Endothelial cell of umbilical vein (primary cell): ENCODE results near the gene RANBP3. TPM values are rescaled to one million over a fixed set of nuclear protein-coding genes. Genes with fewer than 3 reads are reported as not detected.

ENCODE experiments used
- BruUV-seq: library from RNA; stranded (reverse); fragments of 400-500 nt; replicated peaks from 2 replicates; lab custom pipeline; 2021; lab: Mats Ljungman, UMichigan
- CTCF ChIA-PET: fragments of 300-600, 350-600 bp; sonication (Branson Sonifier 250); formaldehyde crosslinking; loops from one replicate; lab custom pipeline; 2021; ENCODE audit warnings: antibody characterized with exemption, inconsistent platforms; lab: Charles Lee
- POLR2A ChIA-PET: fragments of 300-600, 350-600 bp; sonication (Branson Sonifier 250); formaldehyde crosslinking; loops from one replicate; lab custom pipeline; 2021; ENCODE audit warnings: antibody characterized with exemption, inconsistent platforms; lab: Charles Lee
- DNase-seq: peaks from one replicate; pipeline ENCODE4 v3.0.0-alpha.2; 2011; ENCODE audit warnings: low read depth, low spot score
- FAIRE-seq: peaks from 2 replicates; lab custom pipeline; 2011; peaks lifted over from hg19 to GRCh38; lab: Jason Lieb, UNC
- H2AFZ ChIP-seq: 2 replicates; pipeline ENCODE4 v1.6.0; 2012; ENCODE audit warnings: low read depth, low read length, control low read depth, inconsistent platforms
- H3K27ac ChIP-seq: 2 replicates; pipeline ENCODE4 v1.5.1; 2011; ENCODE audit warnings: low read depth, mild to moderate bottlenecking, control low read depth, low read length, moderate library complexity; ENCODE audit not compliant: insufficient read depth
- H3K27me3 ChIP-seq, 2 experiments: 2 replicates each; pipeline versions ENCODE4 v1.6.0 to v1.6.1; 2011; ENCODE audit warnings: low read length in 2 of 2, mixed read lengths in 1 of 2; ENCODE audit not compliant: control insufficient read depth in 2 of 2, insufficient read depth in 2 of 2
- H3K36me3 ChIP-seq, 2 experiments: 2 replicates in 1 of 2; 3 replicates in 1 of 2; pipeline ENCODE4 v1.5.1; 2011; ENCODE audit warnings: low read length in 2 of 2, mild to moderate bottlenecking in 1 of 2, moderate library complexity in 1 of 2; ENCODE audit not compliant: control insufficient read depth in 2 of 2, insufficient read depth in 2 of 2; ENCODE audit errors: extremely low read depth in 1 of 2
- H3K4me1 ChIP-seq: 3 replicates; pipeline ENCODE4 v1.5.1; 2011; ENCODE audit warnings: mild to moderate bottlenecking, low read length; ENCODE audit not compliant: control insufficient read depth, insufficient read depth; ENCODE audit errors: extremely low read depth
- H3K4me2 ChIP-seq: 2 replicates; pipeline ENCODE4 v1.6.1; 2011; ENCODE audit warnings: low read length, control low read depth, mixed read lengths; ENCODE audit not compliant: insufficient read depth
- H3K4me3 ChIP-seq, 3 experiments: fragments of 200-600 bp in 1 of 3; sonication (generic), shearing (Covaris generic) in 1 of 3; replicated peaks in 1 of 3; 2 replicates each; pipeline ENCODE4 v1.5.1; 2011 to 2016; ENCODE audit warnings: control low read depth in 3 of 3, low read length in 3 of 3, mild to moderate bottlenecking in 2 of 3, inconsistent platforms in 1 of 3, low read depth in 1 of 3, moderate library complexity in 1 of 3; ENCODE audit not compliant: insufficient read depth in 1 of 3
- H3K79me2 ChIP-seq: 2 replicates; pipeline ENCODE4 v1.6.0; 2012; ENCODE audit warnings: low read length, inconsistent platforms; ENCODE audit not compliant: control insufficient read depth, insufficient read depth
- H3K9ac ChIP-seq: replicated peaks from 2 replicates; pipeline ENCODE3; 2011; ENCODE audit warnings: low read length, control low read depth; ENCODE audit not compliant: insufficient read depth; ENCODE audit errors: extremely low read depth
- H3K9me1 ChIP-seq: replicated peaks from 3 replicates; pipeline ENCODE4 v1.6.0; 2011; ENCODE audit warnings: mild to moderate bottlenecking, low read length; ENCODE audit not compliant: control insufficient read depth, insufficient read depth; ENCODE audit errors: extremely low read depth
- H3K9me3 ChIP-seq: replicated peaks from 2 replicates; pipeline ENCODE4 v1.5.1; 2012; ENCODE audit warnings: low read length, inconsistent platforms; ENCODE audit not compliant: control insufficient read depth, insufficient read depth
- H4K20me1 ChIP-seq: replicated peaks from 2 replicates; pipeline ENCODE3; 2011; ENCODE audit warnings: mild to moderate bottlenecking, low read length; ENCODE audit not compliant: control insufficient read depth, insufficient read depth; ENCODE audit errors: extremely low read depth
- CTCF ChIP-seq, 2 donors: IDR thresholded peaks; 1 replicate in 1 of 2; 2 replicates in 1 of 2; pipeline ENCODE4 v1.5.1; 2011; ENCODE audit warnings: low read length in 2 of 2, mild to moderate bottlenecking in 2 of 2, moderate library complexity in 2 of 2, control low read depth in 1 of 2, inconsistent platforms in 1 of 2, low read depth in 1 of 2; ENCODE audit not compliant: insufficient read depth in 1 of 2; ENCODE audit errors: extremely low read depth in 1 of 2
- JUN ChIP-seq: IDR thresholded peaks from 2 replicates; pipeline ENCODE4 v1.6.1; 2011; ENCODE audit warnings: borderline replicate concordance, low read depth; ENCODE audit not compliant: insufficient read length, insufficient read depth
- MAX ChIP-seq: IDR thresholded peaks from 2 replicates; pipeline ENCODE4 v1.6.1; 2011; ENCODE audit not compliant: insufficient read depth, insufficient read length
- POLR2AphosphoS5 ChIP-seq: IDR thresholded peaks from 2 replicates; pipeline ENCODE4 v1.6.1; 2012; ENCODE audit warnings: low read depth, mild to moderate bottlenecking, control low read depth, low read length, moderate library complexity; ENCODE audit not compliant: insufficient read depth
- dilution Hi-C: fragments of 300-500 bp; cut with MboI; formaldehyde crosslinking; loops from one replicate; pipeline ENCODE4 v1.15.0; 2019; ENCODE audit warnings: low sequenced_read_pairs; ENCODE audit not compliant: extremely low pct_ligation_motif_present
- intact Hi-C: fragments of 100-400 bp; cut with micrococcal nuclease; formaldehyde crosslinking; loops from one replicate; pipeline ENCODE4 v1.10.0; 2022
- polyA plus RNA-seq, 4 experiments: library from polyadenylated mRNA; depleted of rRNA in 3 of 4; stranded (reverse) in 3 of 4; unstranded in 1 of 4; fragments of >200 nt; gene quantifications; 2 replicates each; pipeline versions ENCODE4 v1.2.1 to v1.2.3, GENCODE V29; 2011 to 2012; ENCODE audit warnings: missing spikeins in 1 of 4
- total RNA-seq: library from RNA; stranded (reverse); gene quantifications from 2 replicates; pipeline ENCODE4 v1.2.3, GENCODE V29; 2021

RANBP3 gene
- total and polyA plus RNA-seq, 2 donors (not counting 3 experiments of a cell fraction or from before 2014, with no cell fraction given) = 72.3 to 85.3 TPM

DNA sequence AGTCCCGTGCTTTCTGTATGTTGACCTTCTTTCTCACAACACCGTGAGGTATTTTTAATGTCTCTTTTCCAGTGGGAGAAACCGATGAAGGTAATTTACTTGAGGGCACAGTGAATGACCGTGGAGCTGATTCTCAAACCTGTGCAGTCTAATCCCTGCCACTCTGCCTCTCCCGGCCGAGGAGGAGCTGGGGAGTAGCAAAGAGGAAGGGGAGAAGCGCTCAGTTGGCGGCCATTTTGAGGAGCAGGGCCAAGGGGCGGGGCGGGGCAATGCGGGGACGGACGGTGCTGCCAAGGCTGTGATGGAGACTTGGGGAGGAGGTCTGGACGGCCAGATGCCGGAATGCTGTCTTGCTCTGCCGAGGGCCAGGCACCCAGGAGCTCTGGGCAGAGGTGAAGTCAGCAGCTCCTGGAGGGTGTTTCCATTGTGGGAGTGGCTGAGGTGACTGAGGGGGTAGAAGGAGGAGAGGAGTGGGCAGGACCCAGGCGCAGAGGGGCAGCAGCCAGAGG, 12.4 kb upstream of the RANBP3 start:
- peak overlapping the region; percentile 9 for H2AFZ ChIP-seq
- FAIRE-seq (no peak), DNase-seq (no peak)
- POLR2A ChIA-PET = no interaction called here
- CTCF ChIA-PET = interaction anchor here (0.6 to 8.5 kb wide), 6 partner anchors 12 to 136 kb away, joined by 3 to 304 read pairs (median 7); no protein-coding TSS in a partner anchor
- no TSS peak for BruUV-seq
- H3K9me3 ChIP-seq = no peaks in the 10 kb centered on the region
- no peak overlapping the region for H3K4me2 ChIP-seq
- intact Hi-C loops (no loop called here), dilution Hi-C loops (no loop called here)
- TF ChIP-seq JUN = no peak
- no peak for TF ChIP-seq POLR2AphosphoS5
- TF ChIP-seq CTCF (IDR thresholded peaks at IDR 0.05; ENCODE audit: extremely low read depth in 1 of 2, insufficient read depth in 1 of 2, low read depth in 1 of 2, low read length in 2 of 2) = no peak
- no peak overlapping the region for H3K9ac ChIP-seq
- H3K27me3 ChIP-seq = no peaks in the 10 kb centered on the region
- H3K9me1 ChIP-seq = no peaks in the 10 kb centered on the region
- no peaks in the 10 kb centered on the region for H3K36me3 ChIP-seq
- H4K20me1 ChIP-seq = no peaks in the 10 kb centered on the region
- H3K79me2 ChIP-seq = no peaks in the 10 kb centered on the region
- H3K27ac ChIP-seq = no peak overlapping the region
- H3K4me3 ChIP-seq = no peak overlapping the region
- H3K4me1 ChIP-seq = peaks cover 27% of the 10 kb centered on the region

- Histone ChIP-seq H3K9me3 (no peaks in the 10 kb centered on the region), H3K9ac (no peak overlapping the region), H4K20me1 (no peaks in the 10 kb centered on the region), H3K4me2 (no peak overlapping the region), H3K4me3 (no peak overlapping the region), H3K27me3 (no peaks in the 10 kb centered on the region), H3K4me1 (peaks cover 29% of the 10 kb centered on the region), H3K36me3 (no peaks in the 10 kb centered on the region), H2AFZ (no peak overlapping the region), H3K79me2 (no peaks in the 10 kb centered on the region), H3K9me1 (no peaks in the 10 kb centered on the region), H3K27ac (no peak overlapping the region)
- FAIRE-seq (no peak), DNase-seq (no peak)
- intact Hi-C loops (loop anchor here (10.0 kb wide), 1 partner anchor 185 kb away; the partner anchor contains the start of gene NRTN), dilution Hi-C loops (no loop called here)
- no peak for TF ChIP-seq MAX
- ChIA-PET POLR2A (no interaction called here), CTCF (interaction anchor here (0.6 to 8.5 kb wide), 11 partner anchors 10 to 186 kb away, joined by 3 to 304 read pairs (median 8); no protein-coding TSS in a partner anchor)
- no TSS peak for BruUV-seq
These were observed 11.6 kb upstream of the RANBP3 start for GRCh38 chr19:5989388-5990074.
